GDM1 (cell line): Measurements from ENCODE around the gene CSF2.
"Not testable (repeated sequence)": the region's sequence is repeated elsewhere in the genome, so short reads cannot be mapped to it uniquely, and the experiment has no call there.

ENCODE experiments used
- DNase-seq: peaks from one replicate; lab custom pipeline; 2025; lab: John Stamatoyannopoulos, UW

Gene CSF2

GRCh38 chr5:132110930-132111329, 37.3 kb downstream of the CSF2 start:
- DNase-seq = no peak

GRCh38 chr5:132112111-132112510, 38.5 kb downstream of the CSF2 start:
- no peak for DNase-seq

GRCh38 chr5:132114150-132115121, 40.8 kb downstream of the CSF2 start:
- DNase-seq = peak; percentile 78

- DNase-seq = no peak
Measured at GRCh38 chr5:132115375-132115774, 41.8 kb downstream of the CSF2 start.

GRCh38 chr5:132116072-132116471, 42.5 kb downstream of the CSF2 start:
- no peak for DNase-seq

GRCh38 chr5:132116909-132117489, 43.4 kb downstream of the CSF2 start:
- DNase-seq = not testable (repeated sequence)

- not testable (repeated sequence) for DNase-seq
Measured at GRCh38 chr5:132120717-132121116, 47.1 kb downstream of the CSF2 start.

GRCh38 chr5:132122971-132123370, 49.4 kb downstream of the CSF2 start:
- DNase-seq = not testable (repeated sequence)

- not testable (repeated sequence) for DNase-seq
Measured at GRCh38 chr5:132123578-132123977, 50.0 kb downstream of the CSF2 start.
